Fibroblast of villous mesenchyme (primary cell): ENCODE measurements around the gene PRKCE. TPM values are rescaled to one million over a fixed set of nuclear protein-coding genes. Genes with fewer than 3 reads are reported as not detected.

Experiments used
- DNase-seq: peaks from one replicate; pipeline ENCODE4 v3.0.0-alpha.2; 2010; ENCODE audit warnings: low read depth
- H3K4me3 ChIP-seq: 2 replicates; pipeline ENCODE4 v1.5.1; 2011; ENCODE audit warnings: low read depth, mild to moderate bottlenecking, low read length
- CTCF ChIP-seq: IDR thresholded peaks from 2 replicates; pipeline ENCODE4 v1.5.1; 2012; ENCODE audit warnings: low read depth, mild to moderate bottlenecking, low read length; ENCODE audit not compliant: insufficient read depth
- total RNA-seq: library from RNA; depleted of rRNA; stranded (reverse); fragments of >200 nt; gene quantifications from 2 replicates; pipeline ENCODE4 v1.2.3, GENCODE V29; 2012

Gene PRKCE
- total RNA-seq, 1 donor = 27.2 TPM

GRCh38 chr2:46157966-46158310, 506.5 kb downstream of the PRKCE start:
- H3K4me3 ChIP-seq = no peak overlapping the region
- no peak for TF ChIP-seq CTCF
- peak; percentile 85 for DNase-seq

- no peak for DNase-seq
- no peak overlapping the region for H3K4me3 ChIP-seq
- TF ChIP-seq CTCF = no peak
Measured at GRCh38 chr2:46158661-46159060, 507.2 kb downstream of the PRKCE start.

DNA sequence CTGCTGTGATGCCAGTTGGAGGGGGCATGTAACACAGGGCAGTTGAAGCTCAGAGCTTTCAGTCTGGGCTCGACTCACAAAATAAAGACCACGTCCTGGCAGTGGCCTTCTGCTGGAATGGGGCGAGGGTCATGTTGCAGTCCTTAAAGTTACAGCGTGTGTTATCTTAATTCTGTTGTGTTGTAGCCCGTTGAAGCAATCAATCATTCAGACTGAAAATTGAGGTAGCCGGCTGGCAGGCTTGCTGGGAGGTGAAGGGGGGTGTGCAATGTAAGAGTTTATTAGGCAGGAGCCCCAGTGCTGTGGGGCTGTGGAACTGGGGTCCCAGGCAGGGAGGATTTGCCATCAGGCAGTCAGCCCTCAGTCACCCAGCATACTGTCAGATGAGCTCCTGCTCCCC, 508.9 kb downstream of the PRKCE start:
- no peak for DNase-seq
- no peak for TF ChIP-seq CTCF
- no peak overlapping the region for H3K4me3 ChIP-seq

DNA sequence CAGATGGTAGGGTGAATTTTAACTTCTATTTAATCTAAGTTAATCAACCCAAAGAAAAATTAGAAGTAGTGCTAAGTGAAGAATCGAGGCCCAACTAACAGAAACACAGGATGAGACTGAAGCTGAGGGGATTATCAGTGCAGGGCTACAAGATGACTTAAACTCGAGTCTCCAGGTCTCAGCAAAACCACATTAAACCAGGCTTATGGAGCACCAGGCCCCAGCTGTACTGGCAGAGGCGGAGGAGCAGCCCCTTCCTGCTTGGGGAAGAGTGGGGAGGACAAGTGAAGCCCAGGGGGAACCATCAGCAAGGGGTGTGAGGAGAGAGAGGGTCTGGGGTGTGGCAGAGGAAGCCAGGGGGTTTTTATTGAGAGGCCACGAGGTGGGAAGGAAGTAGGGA, 509.8 kb downstream of the PRKCE start:
- H3K4me3 ChIP-seq = no peak overlapping the region
- TF ChIP-seq CTCF = no peak
- no peak for DNase-seq

- H3K4me3 ChIP-seq = no peak overlapping the region
- no peak for DNase-seq
- TF ChIP-seq CTCF = no peak
Measured at GRCh38 chr2:46161911-46162310, 510.4 kb downstream of the PRKCE start.

- no peak overlapping the region for H3K4me3 ChIP-seq
- DNase-seq = peak; percentile 88
- no peak for TF ChIP-seq CTCF
Measured at GRCh38 chr2:46162329-46163097, 511.0 kb downstream of the PRKCE start.

- H3K4me3 ChIP-seq = no peak overlapping the region
- TF ChIP-seq CTCF = no peak
- DNase-seq = no peak
Measured at GRCh38 chr2:46163098-46163430, 511.6 kb downstream of the PRKCE start.
